Loucy (cell line): Measurements from ENCODE around the gene CREBRF.

Source experiments
- H2AFZ ChIP-seq: fragments of 200-600 bp; sonication (generic); 2 replicates; pipeline ENCODE4 v1.6.0; 2016; ENCODE audit warnings: antibody characterized with exemption, mild to moderate bottlenecking, low read length, moderate library complexity
- H3F3A ChIP-seq: fragments of 200-600 bp; 2 replicates; pipeline ENCODE4 v1.6.0; 2016; ENCODE audit warnings: antibody characterized with exemption, low read depth, mild to moderate bottlenecking
- H3K27me3 ChIP-seq: fragments of 200-600 bp; sonication (generic); 2 replicates; pipeline ENCODE4 v1.6.1; 2014; ENCODE audit warnings: low read length, mild to moderate bottlenecking; ENCODE audit not compliant: insufficient read depth, poor library complexity, severe bottlenecking
- H3K36me3 ChIP-seq: fragments of 200-600 bp; sonication (generic); 2 replicates; pipeline ENCODE4 v1.6.1; 2016; ENCODE audit warnings: low read length; ENCODE audit not compliant: insufficient read depth
- H3K4me1 ChIP-seq: fragments of 200-600 bp; sonication (generic); 2 replicates; pipeline ENCODE4 v1.5.1; 2014; ENCODE audit warnings: low read length, mild to moderate bottlenecking; ENCODE audit not compliant: insufficient read depth, poor library complexity, severe bottlenecking
- H3K4me2 ChIP-seq: fragments of 200-600 bp; sonication (generic); 2 replicates; pipeline ENCODE4 v1.6.0; 2014; ENCODE audit warnings: antibody characterized with exemption, low read length, low read depth, mild to moderate bottlenecking; ENCODE audit not compliant: poor library complexity, severe bottlenecking
- H3K4me3 ChIP-seq: fragments of 200-600 bp; sonication (generic); 2 replicates; pipeline ENCODE4 v1.5.1; 2014; ENCODE audit warnings: low read length, mild to moderate bottlenecking, mixed read lengths; ENCODE audit not compliant: poor library complexity, severe bottlenecking
- H3K79me2 ChIP-seq: fragments of 200-600 bp; sonication (generic); 2 replicates; pipeline ENCODE4 v1.6.1; 2014; ENCODE audit warnings: low read length; ENCODE audit not compliant: insufficient read depth
- H3K9ac ChIP-seq: fragments of 200-600 bp; sonication (generic); 2 replicates; pipeline ENCODE4 v1.6.0; 2014; ENCODE audit warnings: mild to moderate bottlenecking, low read depth, low read length, moderate library complexity; ENCODE audit not compliant: poor library complexity, severe bottlenecking
- H3K9me2 ChIP-seq: fragments of 200-600 bp; sonication (generic); replicated peaks from 2 replicates; pipeline ENCODE4 v1.6.1; 2016; ENCODE audit warnings: low read depth, low read length, mixed read lengths
- H3K9me3 ChIP-seq: fragments of 200-600 bp; sonication (generic); 2 replicates; pipeline ENCODE4 v1.6.1; 2014; ENCODE audit warnings: mild to moderate bottlenecking, antibody characterized with exemption, low read length, low read depth; ENCODE audit not compliant: insufficient read depth
- H4K20me1 ChIP-seq: fragments of 200-600 bp; sonication (generic); 2 replicates; pipeline ENCODE4 v1.6.0; 2014; ENCODE audit warnings: antibody characterized with exemption, low read length, mild to moderate bottlenecking; ENCODE audit not compliant: insufficient read depth, poor library complexity, severe bottlenecking
- EZH2phosphoT487 ChIP-seq: fragments of 200-600 bp; IDR thresholded peaks from 2 replicates; pipeline ENCODE4 v1.6.1; 2018; ENCODE audit warnings: antibody characterized with exemption, mild to moderate bottlenecking, moderate library complexity, borderline replicate concordance
- TF ChIP-seq, protein P1 (sequence below): fragments of 200-600 bp; sonication (generic); conservative IDR thresholded peaks from 2 replicates; pipeline ENCODE4 v1.5.1; 2014; ENCODE audit warnings: mild to moderate bottlenecking, antibody characterized with exemption, low read length

The CREBRF gene

DNA sequence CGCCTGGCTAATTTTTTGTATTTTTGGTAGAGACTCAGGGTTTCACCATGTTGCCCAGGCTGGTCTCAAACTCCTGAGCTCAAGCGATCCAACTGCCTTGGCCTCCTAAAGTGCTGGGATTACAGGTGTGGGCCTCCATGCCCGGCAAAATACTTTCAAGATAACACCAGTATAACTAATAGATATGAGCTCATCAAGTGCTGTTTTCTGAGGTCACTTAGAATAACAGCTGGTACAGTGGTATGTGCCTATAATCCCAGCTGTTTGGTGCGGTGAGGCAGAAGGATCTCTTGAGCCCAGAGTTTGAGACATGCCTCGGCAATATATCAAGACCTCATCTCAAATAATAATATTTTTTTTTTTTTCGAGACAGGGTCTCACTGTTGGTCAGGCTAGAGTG, 30.5 kb upstream of the CREBRF start:
- no peak overlapping the region for H3K9ac ChIP-seq
- H3F3A ChIP-seq: no peaks in the 10 kb centered on the region
- no peak overlapping the region for H3K4me3 ChIP-seq
- H3K36me3 ChIP-seq: peaks cover 13% of the 10 kb centered on the region; the same call in 1 of the 2 replicates
- no peak overlapping the region for H3K4me2 ChIP-seq
- no peak for TF ChIP-seq EZH2phosphoT487
- TF ChIP-seq, protein P1, sequence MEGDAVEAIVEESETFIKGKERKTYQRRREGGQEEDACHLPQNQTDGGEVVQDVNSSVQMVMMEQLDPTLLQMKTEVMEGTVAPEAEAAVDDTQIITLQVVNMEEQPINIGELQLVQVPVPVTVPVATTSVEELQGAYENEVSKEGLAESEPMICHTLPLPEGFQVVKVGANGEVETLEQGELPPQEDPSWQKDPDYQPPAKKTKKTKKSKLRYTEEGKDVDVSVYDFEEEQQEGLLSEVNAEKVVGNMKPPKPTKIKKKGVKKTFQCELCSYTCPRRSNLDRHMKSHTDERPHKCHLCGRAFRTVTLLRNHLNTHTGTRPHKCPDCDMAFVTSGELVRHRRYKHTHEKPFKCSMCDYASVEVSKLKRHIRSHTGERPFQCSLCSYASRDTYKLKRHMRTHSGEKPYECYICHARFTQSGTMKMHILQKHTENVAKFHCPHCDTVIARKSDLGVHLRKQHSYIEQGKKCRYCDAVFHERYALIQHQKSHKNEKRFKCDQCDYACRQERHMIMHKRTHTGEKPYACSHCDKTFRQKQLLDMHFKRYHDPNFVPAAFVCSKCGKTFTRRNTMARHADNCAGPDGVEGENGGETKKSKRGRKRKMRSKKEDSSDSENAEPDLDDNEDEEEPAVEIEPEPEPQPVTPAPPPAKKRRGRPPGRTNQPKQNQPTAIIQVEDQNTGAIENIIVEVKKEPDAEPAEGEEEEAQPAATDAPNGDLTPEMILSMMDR: no peak
- H3K79me2 ChIP-seq: peaks cover 12% of the 10 kb centered on the region; the same call in 1 of the 2 replicates
- no peaks in the 10 kb centered on the region for H3K9me2 ChIP-seq
- H3K27me3 ChIP-seq: no peaks in the 10 kb centered on the region
- no peaks in the 10 kb centered on the region for H3K4me1 ChIP-seq
- H2AFZ ChIP-seq: no peak overlapping the region
- H4K20me1 ChIP-seq: no peaks in the 10 kb centered on the region
- H3K9me3 ChIP-seq: no peaks in the 10 kb centered on the region

DNA sequence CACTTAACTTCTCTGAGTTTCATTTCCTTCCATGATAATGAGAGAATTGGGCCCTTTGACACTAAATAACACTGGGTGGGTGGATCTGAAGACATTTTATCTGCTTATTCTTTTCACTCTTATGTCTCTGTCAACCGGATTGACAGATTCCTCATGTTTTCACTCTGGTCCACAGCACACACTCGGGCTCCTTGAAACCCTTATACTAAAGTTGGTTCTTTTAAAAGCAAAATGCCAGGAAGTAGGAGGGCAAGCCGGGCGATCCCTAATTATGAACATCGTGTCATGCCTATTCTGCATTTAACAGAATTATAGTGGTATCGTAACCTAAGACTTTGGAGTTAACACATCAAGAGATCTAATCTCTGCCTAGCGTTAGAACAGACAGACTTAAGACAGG, 28.2 kb upstream of the CREBRF start:
- Histone ChIP-seq H3K36me3 (no peaks in the 10 kb centered on the region), H2AFZ (no peak overlapping the region), H3K27me3 (no peaks in the 10 kb centered on the region), H3K79me2 (peaks cover 12% of the 10 kb centered on the region; the same call in 1 of the 2 replicates), H3K4me3 (no peak overlapping the region), H3K4me1 (no peaks in the 10 kb centered on the region), H3K9me2 (no peaks in the 10 kb centered on the region), H3K4me2 (no peak overlapping the region), H4K20me1 (no peaks in the 10 kb centered on the region), H3F3A (no peaks in the 10 kb centered on the region), H3K9ac (no peak overlapping the region), H3K9me3 (no peaks in the 10 kb centered on the region)
- TF ChIP-seq, protein P1: no peak
- TF ChIP-seq EZH2phosphoT487: no peak

DNA sequence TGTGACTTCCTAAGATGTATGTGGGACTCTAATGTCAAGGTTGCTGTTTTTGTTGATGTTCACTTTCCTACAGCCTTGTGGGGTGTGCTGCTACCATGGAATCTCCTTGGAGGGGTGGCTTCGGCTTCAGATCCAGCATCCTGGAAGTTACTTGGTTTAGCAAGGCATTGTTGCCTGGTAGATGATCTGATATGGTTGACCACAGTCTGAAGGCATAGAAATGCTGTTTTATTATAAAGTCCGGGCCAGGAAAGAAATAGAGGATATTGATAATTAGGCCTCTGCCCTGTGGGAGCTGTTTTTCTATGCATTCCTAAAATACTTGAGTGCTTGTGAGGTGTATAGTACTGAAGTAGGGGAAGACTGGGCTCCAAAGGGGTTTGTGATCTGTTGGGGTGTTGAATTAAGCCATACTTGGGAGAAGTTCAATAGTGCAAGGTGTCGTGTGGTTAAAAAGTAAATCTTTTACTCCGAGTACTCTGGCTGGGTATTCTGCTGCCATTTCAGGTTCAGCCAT, 27.3 kb upstream of the CREBRF start:
- no peaks in the 10 kb centered on the region for H4K20me1 ChIP-seq
- no peaks in the 10 kb centered on the region for H3K9me2 ChIP-seq
- H2AFZ ChIP-seq: no peak overlapping the region
- H3K9me3 ChIP-seq: no peaks in the 10 kb centered on the region
- no peaks in the 10 kb centered on the region for H3K36me3 ChIP-seq
- no peaks in the 10 kb centered on the region for H3K4me1 ChIP-seq
- no peak overlapping the region for H3K4me2 ChIP-seq
- H3F3A ChIP-seq: no peaks in the 10 kb centered on the region
- no peak overlapping the region for H3K9ac ChIP-seq
- H3K4me3 ChIP-seq: no peak overlapping the region
- peaks cover 12% of the 10 kb centered on the region; the same call in 1 of the 2 replicates for H3K79me2 ChIP-seq
- no peaks in the 10 kb centered on the region for H3K27me3 ChIP-seq
- TF ChIP-seq EZH2phosphoT487: no peak
- TF ChIP-seq, protein P1: no peak
